Right lobe of liver (tissue), 4 donors: ENCODE measurements around the gene GNAL.

Experiments used
- CTCF ChIP-seq, 4 donors: fragments of 200-600 bp in 3 of 4; fragments of 450-650 bp in 1 of 4; IDR thresholded peaks; one replicate each; pipeline versions ENCODE4 v1.5.1 to v1.8.0; 2016 to 2022; ENCODE audit warnings: antibody characterized with exemption in 4 of 4, mild to moderate bottlenecking in 2 of 4
- POLR2A ChIP-seq: fragments of 450-650 bp; IDR thresholded peaks from one replicate; pipeline ENCODE4 v1.6.1; 2017; ENCODE audit warnings: antibody characterized with exemption, mild to moderate bottlenecking
- donor health status: DM: no; HTN: no; CAD: no.
- donor health status: DM: no; HTN: no; CAD: no.
- donor health status: DM: no; HTN: yes; CAD: no.

DNA sequence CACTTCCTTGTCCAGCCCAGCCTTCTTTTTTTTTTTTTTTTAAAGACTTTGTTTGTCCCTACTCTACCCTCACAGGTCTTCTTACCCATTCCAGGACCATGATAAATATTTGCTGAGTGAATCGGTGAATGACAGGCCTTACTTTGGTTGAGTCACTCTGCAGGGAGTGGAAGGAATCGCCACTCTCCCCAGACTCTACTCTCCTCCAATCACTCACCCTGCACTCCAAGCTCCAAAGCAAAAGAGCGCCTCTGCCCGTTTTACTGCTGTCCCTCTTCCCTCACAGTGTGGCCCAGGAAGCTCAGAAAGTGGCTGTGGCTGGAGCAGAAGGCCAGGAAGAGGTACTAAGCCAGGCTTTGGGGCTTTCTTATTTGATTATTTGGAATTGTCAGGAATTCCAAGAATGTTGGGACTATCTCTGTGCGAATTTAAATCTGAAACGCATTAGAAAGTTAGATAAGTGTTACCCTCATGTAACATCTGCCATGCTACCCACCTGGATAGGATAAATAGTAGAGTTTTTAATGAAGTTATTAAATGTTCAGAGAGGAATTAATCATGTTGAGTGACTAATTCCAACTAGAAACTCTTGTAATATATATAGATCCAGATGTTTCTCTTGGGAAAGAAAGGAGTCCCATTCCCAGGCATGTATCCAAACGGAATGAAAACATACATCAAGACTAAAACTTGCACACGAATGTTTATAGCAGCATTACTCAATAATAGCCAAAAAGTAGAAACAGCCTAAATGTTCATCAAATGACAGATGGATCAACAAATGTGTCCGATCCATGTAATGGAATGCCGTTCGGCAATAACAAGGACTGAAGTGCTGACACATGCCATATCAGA lies 119.2 kb downstream of the GNAL start:
- TF ChIP-seq CTCF (IDR thresholded peaks at IDR 0.05) (no peak), POLR2A (no peak)
